ENCODE measurements around the gene FAM83E.

DNA sequence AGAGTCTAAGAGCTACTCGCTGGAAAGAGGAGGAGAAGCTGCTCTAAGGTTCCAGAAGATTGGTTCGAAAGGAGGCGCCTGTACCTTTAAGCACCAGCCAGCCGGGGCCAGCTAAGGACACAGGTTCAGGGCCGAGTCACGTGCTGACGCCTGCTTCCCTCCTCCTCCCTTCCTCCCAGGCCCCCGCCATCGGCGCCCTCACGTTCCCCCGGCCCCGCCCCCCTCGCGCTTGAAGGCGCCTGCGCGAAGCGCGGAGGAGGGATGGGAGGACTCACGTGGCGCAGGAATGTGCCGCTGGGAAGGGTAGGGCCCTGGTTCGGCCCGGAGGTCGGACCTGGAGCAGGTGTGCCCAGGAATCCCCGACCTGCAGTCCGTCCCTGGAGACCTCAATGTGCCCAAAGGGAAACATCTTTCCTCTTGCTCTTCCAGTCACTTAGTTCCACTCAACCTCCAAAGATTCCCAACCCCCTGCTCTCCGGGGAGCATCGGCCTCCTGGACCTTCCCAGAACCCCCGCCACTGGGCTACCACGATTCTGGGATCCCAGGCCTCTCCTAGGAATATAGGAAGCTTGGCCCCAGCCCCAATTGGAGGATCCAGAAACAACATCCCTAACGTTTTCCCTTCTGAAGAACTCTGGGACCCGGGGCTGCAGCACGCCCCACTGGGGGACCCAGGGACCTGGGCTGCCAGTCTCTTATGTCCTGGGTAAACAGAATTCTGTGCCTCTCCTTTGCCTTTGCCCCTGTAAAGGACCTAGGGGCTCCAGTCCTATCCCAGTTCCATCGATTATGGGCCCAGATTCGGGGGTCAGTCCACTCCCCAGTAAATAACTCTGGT is 19.8 kb upstream of the FAM83E start:
- TF ChIP-seq, protein P1, sequence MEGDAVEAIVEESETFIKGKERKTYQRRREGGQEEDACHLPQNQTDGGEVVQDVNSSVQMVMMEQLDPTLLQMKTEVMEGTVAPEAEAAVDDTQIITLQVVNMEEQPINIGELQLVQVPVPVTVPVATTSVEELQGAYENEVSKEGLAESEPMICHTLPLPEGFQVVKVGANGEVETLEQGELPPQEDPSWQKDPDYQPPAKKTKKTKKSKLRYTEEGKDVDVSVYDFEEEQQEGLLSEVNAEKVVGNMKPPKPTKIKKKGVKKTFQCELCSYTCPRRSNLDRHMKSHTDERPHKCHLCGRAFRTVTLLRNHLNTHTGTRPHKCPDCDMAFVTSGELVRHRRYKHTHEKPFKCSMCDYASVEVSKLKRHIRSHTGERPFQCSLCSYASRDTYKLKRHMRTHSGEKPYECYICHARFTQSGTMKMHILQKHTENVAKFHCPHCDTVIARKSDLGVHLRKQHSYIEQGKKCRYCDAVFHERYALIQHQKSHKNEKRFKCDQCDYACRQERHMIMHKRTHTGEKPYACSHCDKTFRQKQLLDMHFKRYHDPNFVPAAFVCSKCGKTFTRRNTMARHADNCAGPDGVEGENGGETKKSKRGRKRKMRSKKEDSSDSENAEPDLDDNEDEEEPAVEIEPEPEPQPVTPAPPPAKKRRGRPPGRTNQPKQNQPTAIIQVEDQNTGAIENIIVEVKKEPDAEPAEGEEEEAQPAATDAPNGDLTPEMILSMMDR (IDR thresholded peaks at IDR 0.05): no peak
- TF ChIP-seq EZH2 (IDR thresholded peaks at IDR 0.05; ENCODE audit: borderline replicate concordance, insufficient read depth, low read depth, low read length, poor library complexity, severe bottlenecking): no peak

All from B cell (primary cell).